GM19240 (cell line): ENCODE data around the gene SLC28A1.

Experiments used
- DNase-seq: peaks from one replicate; pipeline ENCODE4 v3.0.0; 2011; ENCODE audit warnings: low spot score; ENCODE audit not compliant: insufficient read length

Gene SLC28A1

DNA sequence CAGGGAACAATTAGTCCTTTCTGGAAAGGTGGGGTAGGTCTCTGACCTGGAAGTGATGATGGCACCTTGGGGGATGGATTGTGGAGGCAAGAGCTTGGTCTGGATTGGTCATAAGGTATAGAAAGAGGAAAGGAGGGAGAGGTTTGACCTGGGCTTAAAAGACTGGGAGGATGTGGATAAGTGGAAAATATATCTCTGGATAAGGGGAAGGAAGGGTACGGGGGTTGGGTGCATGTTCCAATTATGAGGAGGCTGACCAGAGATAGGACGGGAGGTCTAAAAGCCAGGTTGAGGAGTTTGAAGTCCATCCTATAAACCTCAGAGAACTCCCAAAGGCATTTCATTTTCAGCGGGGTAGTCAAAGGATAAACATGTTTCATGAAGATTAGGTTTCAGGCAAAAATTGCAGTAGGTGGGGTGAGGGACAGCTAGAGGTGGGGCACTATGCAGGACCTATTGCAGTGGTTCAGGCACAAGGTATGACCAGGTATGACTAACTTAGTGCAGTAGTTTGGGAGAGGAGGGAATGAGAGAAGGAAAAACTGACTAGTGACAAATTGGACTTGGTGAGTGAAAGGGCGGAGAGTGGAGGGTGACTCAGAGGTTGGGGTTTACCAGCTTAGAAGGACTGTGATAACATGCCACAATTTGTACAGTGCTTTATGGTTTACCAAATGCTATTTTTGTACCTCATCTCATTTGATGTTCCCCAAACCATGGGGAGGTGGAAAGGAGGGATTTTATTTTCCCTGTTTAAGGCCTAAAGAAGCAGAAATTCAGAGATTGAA lies 107.9 kb downstream of the SLC28A1 start:
- DNase-seq, result no peak
